SK-N-SH treated with all-trans-retinoic acid at 6 μM for 48 hours (cell line): ENCODE data around the gene CA7.

Source experiments
- ESRRG ChIP-seq: fragments of 250-450 bp; sonication (Bioruptor Pico); IDR thresholded peaks from 2 replicates; pipeline ENCODE4 v1.6.1; 2021; ENCODE audit warnings: mild to moderate bottlenecking
- ZC3H10 ChIP-seq: fragments of 250-450 bp; sonication (Bioruptor Pico); IDR thresholded peaks from 2 replicates; pipeline ENCODE4 v1.5.1; 2021; ENCODE audit warnings: mild to moderate bottlenecking, moderate library complexity
- TF ChIP-seq, protein P1 (sequence below): fragments of 250-450 bp; sonication (Bioruptor Pico); IDR thresholded peaks from 2 replicates; pipeline ENCODE4 v1.8.0; 2020; ENCODE audit warnings: mild to moderate bottlenecking, moderate library complexity, borderline replicate concordance

GRCh38 chr16:66899945-66900710 lies 55.9 kb downstream of the CA7 start:
- TF ChIP-seq, protein P1, sequence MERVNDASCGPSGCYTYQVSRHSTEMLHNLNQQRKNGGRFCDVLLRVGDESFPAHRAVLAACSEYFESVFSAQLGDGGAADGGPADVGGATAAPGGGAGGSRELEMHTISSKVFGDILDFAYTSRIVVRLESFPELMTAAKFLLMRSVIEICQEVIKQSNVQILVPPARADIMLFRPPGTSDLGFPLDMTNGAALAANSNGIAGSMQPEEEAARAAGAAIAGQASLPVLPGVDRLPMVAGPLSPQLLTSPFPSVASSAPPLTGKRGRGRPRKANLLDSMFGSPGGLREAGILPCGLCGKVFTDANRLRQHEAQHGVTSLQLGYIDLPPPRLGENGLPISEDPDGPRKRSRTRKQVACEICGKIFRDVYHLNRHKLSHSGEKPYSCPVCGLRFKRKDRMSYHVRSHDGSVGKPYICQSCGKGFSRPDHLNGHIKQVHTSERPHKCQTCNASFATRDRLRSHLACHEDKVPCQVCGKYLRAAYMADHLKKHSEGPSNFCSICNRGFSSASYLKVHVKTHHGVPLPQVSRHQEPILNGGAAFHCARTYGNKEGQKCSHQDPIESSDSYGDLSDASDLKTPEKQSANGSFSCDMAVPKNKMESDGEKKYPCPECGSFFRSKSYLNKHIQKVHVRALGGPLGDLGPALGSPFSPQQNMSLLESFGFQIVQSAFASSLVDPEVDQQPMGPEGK = no peak
- TF ChIP-seq ESRRG (CRISPR knock-in tag) = no peak
- TF ChIP-seq ZC3H10 = no peak
